SK-N-SH (cell line): ENCODE results near the gene RNF8.

Experiments
- CTCF ChIP-seq: fragments of 200-600 bp; sonication (generic); IDR thresholded peaks from 2 replicates; pipeline ENCODE4 v1.6.1; 2017; ENCODE audit warnings: antibody characterized with exemption, mild to moderate bottlenecking, moderate library complexity
- MEF2A ChIP-seq: IDR thresholded peaks from 2 replicates; pipeline ENCODE4 v1.4.0; 2012; ENCODE audit warnings: low read depth, borderline replicate concordance
- PBX3 ChIP-seq: IDR thresholded peaks from 2 replicates; pipeline ENCODE4; 2012
- RFX5 ChIP-seq: IDR thresholded peaks from 2 replicates; pipeline ENCODE4 v1.6.1; 2012; ENCODE audit warnings: mild to moderate bottlenecking, improper control_type of control experiment, low read length
- SMC3 ChIP-seq: IDR thresholded peaks from 2 replicates; pipeline ENCODE4 v1.6.1; 2012; ENCODE audit warnings: low read depth, low read length, improper control_type of control experiment
- TAF1 ChIP-seq: IDR thresholded peaks from 2 replicates; pipeline ENCODE4 v1.6.1; 2012; ENCODE audit warnings: low read depth, mild to moderate bottlenecking, low read length, moderate library complexity, borderline replicate concordance
- TCF12 ChIP-seq: IDR thresholded peaks from 2 replicates; pipeline ENCODE4 v1.4.0; 2012
- YY1 ChIP-seq: IDR thresholded peaks from 2 replicates; pipeline ENCODE4 v1.4.0; 2012; ENCODE audit warnings: low read depth, mild to moderate bottlenecking

- peak; percentile 65 for TF ChIP-seq CTCF
- no peak for TF ChIP-seq PBX3
- TF ChIP-seq YY1: no peak
- TF ChIP-seq TCF12: no peak
- peak; percentile 50 for TF ChIP-seq SMC3
- no peak for TF ChIP-seq RFX5
- no peak for TF ChIP-seq TAF1
- no peak for TF ChIP-seq MEF2A
Observed at GRCh38 chr6:37381579-37381978, 27.8 kb downstream of the RNF8 start.
